GM12874 (cell line): ENCODE results near the gene DAB1.

Experiments
- CTCF ChIP-seq: IDR thresholded peaks from 2 replicates; pipeline ENCODE4 v1.5.1; 2011; ENCODE audit warnings: low read depth, mild to moderate bottlenecking, control low read depth, low read length, moderate library complexity; ENCODE audit not compliant: insufficient read depth

The DAB1 gene

GRCh38 chr1:57278558-57278957 lies 145.3 kb downstream of the DAB1 start:
- TF ChIP-seq CTCF = no peak

- no peak for TF ChIP-seq CTCF
These were observed 146.2 kb downstream of the DAB1 start for GRCh38 chr1:57277681-57278080.

- no peak for TF ChIP-seq CTCF
These were observed 146.9 kb downstream of the DAB1 start for GRCh38 chr1:57276918-57277317.

- TF ChIP-seq CTCF = no peak
These were observed 151.3 kb downstream of the DAB1 start for GRCh38 chr1:57272601-57273000.

- TF ChIP-seq CTCF = no peak
These were observed 151.7 kb downstream of the DAB1 start for GRCh38 chr1:57272150-57272549.

- TF ChIP-seq CTCF = no peak
These were observed 152.7 kb downstream of the DAB1 start for GRCh38 chr1:57270927-57271698.

- TF ChIP-seq CTCF = no peak
These were observed 154.1 kb downstream of the DAB1 start for GRCh38 chr1:57269630-57270225.
